GM19397 (cell line): ENCODE data around the gene NEIL1.
"Not testable (repeated sequence)": the region's sequence is repeated elsewhere in the genome, so short reads cannot be mapped to it uniquely, and the experiment has no call there.

Experiments used
- ATAC-seq: cut with Tn5 transposase; IDR thresholded peaks from one replicate; pipeline ENCODE4 v1.9.1; 2021; ENCODE audit warnings: mild to moderate bottlenecking, moderate library complexity; ENCODE audit not compliant: unreplicated experiment

NEIL1 gene, protein sequence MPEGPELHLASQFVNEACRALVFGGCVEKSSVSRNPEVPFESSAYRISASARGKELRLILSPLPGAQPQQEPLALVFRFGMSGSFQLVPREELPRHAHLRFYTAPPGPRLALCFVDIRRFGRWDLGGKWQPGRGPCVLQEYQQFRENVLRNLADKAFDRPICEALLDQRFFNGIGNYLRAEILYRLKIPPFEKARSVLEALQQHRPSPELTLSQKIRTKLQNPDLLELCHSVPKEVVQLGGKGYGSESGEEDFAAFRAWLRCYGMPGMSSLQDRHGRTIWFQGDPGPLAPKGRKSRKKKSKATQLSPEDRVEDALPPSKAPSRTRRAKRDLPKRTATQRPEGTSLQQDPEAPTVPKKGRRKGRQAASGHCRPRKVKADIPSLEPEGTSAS

DNA sequence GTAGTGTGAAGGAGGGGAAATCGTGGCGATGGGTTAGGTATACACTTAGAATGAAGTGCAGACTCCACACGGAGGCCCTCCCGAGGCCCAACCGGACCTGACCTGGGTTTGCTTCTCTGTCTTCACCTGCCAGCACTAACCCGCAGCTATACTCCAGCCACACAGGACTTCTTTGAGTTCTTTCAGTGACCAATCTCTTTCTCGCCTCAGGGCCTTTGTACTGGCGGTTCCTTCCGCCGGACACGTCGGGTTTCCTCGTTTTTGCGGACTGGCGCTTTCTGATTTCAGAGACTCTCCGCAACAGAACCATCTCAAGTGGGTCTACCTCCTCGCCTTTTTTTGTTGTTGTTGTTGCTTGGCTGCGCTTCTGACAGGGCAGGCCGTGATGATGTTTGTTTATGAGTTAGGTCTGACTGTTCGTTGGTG, at the start of gene NEIL1:
Gene NEIL1, plus strand, starts transcription at position 244 of the 426 bp plus-strand sequence. CDS start 1,867 bp downstream, outside the sequence.
- ATAC-seq, result no peak

DNA sequence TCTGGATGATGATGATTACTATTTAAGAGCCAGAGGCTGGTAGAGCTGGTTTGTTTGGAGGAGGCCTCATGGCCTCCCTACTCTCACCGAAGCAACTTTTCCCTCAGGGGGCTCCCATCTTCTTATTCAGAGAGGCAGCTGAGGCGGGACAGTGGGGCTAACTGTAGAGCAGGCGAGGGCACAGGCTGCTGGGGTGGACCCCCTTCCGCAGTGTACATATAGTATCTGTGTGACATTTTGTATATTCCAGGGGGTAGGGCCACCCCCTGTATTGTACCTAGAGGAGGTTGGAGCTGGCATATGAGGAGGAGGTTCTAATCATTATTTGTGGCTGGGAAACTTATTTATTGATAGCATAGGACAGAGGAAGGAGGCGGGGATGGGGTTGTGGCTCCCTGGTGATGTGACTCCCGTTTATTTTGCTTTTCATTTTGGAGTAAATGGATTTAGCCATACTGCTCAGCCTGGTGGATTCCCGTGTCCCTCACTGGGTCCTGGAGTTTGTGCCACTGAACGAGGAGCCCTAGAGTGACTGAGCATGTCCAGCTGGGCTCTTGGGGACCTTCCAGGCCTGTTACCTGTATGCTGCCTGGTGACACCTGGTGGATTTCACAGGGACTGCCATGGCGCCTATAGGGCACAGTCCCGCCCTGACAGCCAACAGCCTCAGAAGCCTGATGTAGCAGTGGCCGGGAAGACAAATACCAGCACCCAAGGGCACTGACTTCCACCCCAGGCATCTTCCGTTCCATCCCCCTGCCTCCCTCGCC, 48.1 kb upstream of the NEIL1 start:
- ATAC-seq, result not testable (repeated sequence)

DNA sequence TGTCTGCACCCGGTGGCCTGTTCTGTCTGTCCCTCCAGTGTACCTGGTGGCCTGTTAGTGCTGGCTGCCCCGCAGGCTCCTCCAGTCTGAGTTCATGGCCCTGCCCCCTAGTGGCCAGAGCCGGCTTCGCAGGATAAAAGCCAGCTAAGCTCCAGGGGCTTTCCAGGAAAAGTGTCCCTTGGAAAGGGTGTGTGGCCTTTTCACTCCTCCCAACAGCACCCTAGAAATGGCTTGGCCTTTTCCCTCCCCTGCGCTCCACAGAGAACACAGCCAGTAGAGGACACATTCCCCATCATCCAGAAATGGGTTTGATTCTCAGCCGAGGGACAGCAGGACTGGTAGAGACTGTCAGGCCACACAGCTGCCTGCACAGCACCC, 47.5 kb upstream of the NEIL1 start:
- not testable (repeated sequence) for ATAC-seq

DNA sequence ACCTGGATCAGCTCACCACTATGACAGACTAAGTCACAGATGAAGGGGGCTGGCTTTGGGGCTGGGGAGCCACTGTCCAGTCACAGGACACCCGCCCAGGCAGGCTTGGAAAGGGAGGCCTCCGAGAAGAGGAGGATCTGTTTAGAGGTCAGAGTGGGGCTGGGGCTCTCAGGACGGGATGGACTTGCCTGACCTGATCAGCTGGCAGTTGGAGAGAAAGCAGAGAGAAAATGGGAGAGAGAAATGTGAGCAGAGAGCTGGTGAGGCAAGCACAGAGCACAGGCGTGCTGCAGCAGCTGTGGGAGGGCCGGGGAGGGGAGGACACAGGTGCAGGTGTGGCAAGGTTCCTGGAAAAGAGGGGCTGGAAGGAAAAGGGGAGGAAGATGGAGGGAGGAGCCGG, 46.8 kb upstream of the NEIL1 start:
- not testable (repeated sequence) for ATAC-seq

DNA sequence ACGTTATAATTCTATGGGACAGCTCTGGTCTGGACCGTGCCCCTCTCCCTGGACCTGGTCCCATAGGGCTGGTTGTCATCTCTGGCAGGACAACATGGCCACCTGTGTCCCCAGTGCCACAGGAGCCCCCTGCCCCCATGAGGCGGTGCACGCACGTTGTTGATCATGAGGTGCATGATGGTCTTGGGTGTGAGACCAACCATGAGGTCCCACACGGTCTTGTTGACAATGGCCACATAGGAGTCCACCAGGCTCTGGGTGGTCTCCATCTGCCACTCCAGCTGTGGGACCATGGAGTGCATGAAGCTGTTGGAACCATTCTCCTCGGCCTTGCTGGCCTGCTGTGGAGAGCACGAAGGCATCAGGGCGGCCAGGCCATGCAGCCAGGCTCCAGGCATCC, 44.5 kb upstream of the NEIL1 start:
- ATAC-seq, result no peak

DNA sequence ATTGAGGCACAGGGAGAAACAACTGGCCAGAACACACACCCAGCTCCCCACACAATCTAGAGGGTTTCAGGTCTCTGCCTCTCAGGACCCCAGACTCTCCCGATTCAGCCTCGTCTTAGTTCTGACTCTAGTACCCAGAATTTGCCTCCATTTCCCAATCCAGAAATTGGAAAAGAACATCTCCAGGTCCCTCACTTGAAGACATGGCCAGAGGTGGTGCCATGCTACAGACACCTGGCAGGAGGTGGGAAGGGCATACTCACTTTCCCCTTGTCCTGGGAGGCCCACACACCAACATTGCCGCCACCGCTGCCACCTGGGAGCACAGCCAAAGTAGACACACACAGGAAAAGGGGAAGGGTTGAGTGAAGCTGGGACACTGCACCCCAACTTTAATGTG, 44.1 kb upstream of the NEIL1 start:
- ATAC-seq, result not testable (repeated sequence)

DNA sequence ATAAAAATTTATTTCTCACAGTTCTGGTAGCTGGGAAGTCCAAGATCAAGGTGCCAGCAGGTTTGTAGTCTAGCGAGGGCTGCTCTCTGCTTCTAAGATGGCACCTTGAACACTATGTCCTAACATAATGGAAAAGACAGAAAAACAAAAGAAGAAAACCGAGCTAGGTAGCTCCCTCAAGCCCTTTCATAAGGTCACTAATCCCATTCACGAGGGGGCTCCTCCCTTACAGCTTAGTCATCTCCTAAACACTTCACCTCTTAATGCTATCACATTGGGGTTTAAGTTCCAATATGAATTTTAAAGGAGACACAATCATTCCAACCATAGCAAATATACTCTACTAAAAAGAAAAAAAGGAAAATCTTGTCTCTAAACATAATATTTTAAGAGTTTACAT, 40.7 kb upstream of the NEIL1 start:
- ATAC-seq, result no peak

DNA sequence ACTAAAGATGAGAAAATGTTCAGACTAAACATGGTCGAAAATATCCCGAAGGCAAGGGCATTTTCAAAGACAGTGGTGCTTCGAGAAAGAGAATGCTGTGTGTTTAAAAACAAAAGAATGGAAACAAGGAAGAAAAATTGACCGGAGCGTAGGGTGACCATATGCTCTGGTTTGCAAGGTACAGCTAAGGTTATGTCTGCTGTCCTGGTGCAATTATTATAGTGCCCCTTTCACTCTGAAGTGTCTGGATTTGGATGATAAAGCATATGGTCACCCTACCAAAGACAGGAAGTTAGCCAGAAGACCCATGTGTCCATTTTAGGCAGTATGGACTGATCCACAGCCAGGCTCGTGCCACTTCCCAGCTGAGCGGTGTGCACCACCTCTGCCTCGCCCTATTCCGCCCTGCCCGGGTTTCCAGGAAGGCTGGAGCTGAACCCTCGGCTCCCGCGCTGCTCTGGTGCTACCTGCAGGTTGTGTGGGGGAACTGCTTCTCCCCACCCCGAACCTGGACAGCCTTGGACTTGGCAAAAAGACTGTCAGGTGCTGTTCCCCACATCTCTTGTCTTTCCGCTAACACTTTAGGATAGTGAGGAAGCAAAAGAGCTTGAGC, 39.0 kb upstream of the NEIL1 start:
- no peak for ATAC-seq

DNA sequence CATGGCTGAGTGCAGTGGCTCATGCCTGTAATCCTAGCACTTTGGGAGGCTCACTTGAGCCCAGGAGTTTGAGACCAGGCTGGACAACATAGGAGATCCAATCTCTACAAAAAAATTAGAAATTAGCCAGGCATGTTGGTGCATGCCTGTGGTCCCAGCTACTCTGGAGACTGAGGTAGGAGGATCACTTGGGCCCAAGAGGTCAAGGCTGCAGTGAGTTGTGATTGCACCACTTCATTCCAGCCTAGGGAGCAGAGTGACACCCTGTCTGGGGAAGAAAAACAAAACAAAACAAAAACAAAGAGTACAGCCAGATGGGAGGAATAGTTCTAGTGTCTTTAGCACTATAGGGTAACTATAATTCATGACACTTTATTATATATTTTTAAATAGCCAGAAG, 37.1 kb upstream of the NEIL1 start:
- ATAC-seq, result no peak

DNA sequence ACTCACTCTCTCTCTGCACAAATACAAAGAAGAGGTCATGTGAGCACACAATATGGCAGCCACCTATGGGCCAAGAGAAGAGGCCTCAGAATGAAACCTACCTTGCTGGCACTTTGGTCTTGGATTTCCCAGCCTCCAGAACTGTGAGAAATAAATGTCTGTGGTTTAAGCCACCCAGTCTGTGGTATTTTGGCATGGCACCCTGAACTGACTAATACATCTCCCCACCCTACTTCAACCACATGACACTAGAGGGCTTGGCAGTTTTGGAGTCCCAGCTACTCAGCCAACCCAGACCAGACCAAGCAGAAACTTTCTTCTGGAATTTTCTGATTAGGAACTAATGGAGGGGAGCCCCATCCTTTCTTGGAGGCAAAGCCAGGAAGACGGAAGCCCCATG, 34.3 kb upstream of the NEIL1 start:
- not testable (repeated sequence) for ATAC-seq

DNA sequence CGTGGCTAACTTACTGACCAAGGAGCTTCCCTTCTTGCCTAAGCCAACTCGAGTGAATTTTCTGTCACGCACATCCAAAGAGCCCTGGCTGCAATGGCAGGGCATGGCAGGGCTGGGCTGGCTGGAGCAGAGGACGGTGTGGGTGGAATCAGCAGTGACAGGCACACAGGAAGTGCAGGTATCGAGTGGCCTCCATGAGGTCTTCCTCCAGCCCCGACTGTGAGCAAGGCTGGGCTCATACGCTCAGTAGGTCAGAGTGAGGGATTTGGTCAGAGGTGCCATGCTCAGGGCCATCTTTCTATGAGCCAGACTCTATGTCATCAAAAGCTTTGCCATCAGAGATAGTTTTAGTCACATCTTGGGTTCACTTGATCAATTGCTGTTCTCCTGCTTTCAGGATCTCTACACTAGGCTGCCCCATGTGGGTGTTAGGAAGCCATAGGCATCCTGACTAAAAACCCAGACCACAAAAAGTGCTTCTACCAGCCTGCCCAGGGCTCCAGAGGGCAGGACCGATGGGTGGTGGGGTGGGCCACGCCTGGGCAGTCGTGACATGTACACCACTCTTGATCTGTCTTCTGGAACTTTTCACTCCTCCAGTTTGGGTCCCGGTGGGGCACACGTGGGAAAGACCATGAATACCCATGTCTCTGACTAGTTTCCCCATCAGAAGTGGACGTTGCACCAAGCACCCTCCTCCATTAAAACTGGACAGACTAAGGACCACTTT, 33.6 kb upstream of the NEIL1 start:
- ATAC-seq, result no peak

DNA sequence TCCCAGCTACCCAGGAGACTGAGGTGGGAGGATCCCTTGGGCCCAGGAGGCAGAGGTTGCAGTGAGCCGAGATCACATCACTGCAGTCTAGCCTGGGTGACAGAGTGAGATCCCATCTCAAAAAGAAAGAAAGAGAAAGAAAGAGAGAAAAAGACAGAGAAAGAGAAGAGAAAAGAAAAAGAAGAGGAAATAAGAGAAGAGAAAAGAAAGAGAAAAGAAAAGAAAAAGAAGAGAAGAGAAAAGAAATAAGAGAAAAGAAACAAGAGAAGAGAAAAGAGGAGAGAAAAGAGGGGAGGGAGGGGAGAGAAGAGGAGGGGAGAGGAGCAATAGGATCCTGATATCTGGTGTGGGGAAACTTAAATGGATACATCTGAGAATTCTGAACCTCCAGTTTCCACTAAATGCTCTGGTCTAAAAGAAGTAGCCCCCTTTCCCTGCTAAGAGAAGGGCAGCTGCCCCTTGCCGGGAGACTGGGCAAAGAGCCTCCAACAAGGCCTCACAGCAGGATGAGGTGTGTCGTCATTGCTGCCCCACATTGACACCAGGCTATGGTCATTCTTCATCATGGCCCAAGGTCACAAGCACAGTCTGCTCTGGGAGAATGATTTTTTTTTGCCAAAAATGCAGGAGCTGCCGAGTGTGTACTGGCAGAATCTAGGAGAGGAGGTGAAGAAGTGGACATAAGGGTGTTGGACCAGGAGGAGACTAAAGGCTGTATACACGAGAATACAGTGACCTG, 32.1 kb upstream of the NEIL1 start:
- ATAC-seq, result no peak

DNA sequence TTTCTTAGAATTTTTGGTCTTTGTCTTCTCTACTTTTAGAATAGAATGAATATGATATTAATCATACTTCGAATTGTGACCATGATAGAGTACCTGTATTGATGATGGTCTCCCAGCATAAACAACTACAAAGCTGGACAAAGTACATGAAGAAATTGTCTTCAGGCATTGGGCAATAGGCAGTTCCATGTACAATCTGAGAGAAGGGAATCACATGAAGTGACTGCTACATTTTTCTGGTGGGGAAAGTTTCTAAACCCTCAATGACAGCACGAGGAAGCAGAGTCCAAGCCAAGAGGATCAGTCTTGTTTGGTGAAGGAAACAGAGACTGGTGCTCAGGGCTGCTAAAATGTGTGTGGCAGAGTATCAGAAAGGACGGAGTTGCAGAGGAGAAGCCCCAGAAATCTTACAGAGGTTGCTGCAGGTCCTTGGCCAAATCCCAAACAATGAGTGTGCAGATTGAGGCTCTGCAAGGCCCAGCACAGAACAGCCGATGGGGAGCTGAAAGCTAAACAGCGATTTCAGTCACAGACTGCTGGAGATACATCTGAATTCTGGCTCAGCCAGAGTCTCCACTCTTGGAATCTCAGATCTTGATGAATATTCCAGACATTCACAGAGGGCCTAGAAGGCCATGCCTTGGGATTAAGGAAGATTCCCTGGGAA, 27.5 kb upstream of the NEIL1 start:
- not testable (repeated sequence) for ATAC-seq

DNA sequence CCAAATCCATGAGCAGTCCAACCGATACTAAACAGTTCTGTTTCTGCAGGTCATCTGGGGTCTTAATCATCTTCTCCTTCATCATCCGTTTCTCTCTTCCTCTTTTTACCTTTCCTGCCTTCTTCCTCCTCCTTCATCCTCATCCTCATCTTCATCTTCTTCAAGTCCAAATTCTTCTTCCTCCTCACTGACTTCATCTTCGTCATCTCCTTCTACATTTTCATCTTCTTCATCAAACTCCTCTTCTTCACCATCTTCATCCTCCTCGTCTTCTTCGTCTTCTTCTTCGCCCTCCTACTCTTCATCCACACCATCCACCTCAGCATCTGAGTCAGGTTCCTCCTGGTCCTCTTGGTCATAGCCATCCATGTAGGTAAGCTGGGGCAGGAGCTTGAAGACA, 25.1 kb upstream of the NEIL1 start:
- ATAC-seq, result no peak

DNA sequence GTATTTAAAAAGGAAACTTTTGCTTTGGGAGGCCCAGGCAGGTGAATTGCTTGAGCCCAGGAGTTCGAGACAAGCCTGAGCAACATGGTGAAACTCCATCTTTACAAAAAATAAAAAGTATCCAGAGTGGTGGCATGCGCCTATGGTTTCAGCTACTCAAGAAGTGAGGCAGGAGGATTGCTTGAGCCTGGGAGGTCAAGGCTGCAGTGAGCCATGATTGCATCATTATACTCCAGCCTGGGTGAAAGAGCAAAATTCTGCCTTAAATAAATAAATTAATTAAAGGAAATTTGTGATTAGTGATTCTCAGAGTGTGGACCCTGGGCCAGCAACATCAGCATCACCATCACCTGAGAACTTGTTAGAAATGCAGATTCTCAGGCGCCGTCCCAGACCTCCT, 20.9 kb upstream of the NEIL1 start:
- ATAC-seq, result no peak

DNA sequence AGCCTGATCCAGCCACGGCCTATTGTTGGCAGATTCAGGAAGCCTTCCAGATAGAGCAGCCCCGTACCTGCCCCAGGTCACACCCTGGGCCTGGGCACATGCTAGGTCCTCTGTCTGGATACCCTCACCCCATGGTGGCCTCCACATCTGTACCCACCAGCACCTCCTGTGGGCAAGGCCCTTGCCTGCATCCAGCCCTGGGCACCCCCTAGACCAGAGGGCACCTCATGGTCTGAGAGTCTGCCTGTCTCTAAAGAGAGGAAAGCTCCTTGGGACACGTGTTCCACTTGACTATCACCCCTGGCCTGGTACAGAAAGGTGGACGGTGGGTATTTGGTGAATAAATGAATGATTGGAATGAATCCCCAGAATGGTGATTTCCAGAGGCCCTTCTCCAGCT, 19.8 kb upstream of the NEIL1 start:
- no peak for ATAC-seq

DNA sequence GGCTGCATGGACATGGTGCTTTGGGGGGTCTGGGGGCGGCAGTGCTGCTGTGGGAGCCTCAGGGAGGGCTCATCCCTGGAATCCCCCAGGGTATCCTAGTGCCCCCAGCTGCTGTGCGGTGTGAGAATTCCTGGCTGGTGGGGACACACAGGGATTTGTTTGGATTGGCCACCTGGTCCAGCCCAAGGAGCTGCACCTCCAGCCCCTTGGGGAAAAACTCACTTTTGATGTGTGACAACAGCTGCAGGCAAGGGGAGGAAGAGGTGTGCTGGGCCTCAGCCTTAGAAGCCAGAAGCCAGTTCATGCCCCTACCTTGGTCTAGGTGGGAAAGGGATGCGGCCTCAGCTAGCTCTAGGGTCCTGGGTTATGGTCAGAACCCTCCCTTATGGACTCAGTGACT, 19.3 kb upstream of the NEIL1 start:
- no peak for ATAC-seq

DNA sequence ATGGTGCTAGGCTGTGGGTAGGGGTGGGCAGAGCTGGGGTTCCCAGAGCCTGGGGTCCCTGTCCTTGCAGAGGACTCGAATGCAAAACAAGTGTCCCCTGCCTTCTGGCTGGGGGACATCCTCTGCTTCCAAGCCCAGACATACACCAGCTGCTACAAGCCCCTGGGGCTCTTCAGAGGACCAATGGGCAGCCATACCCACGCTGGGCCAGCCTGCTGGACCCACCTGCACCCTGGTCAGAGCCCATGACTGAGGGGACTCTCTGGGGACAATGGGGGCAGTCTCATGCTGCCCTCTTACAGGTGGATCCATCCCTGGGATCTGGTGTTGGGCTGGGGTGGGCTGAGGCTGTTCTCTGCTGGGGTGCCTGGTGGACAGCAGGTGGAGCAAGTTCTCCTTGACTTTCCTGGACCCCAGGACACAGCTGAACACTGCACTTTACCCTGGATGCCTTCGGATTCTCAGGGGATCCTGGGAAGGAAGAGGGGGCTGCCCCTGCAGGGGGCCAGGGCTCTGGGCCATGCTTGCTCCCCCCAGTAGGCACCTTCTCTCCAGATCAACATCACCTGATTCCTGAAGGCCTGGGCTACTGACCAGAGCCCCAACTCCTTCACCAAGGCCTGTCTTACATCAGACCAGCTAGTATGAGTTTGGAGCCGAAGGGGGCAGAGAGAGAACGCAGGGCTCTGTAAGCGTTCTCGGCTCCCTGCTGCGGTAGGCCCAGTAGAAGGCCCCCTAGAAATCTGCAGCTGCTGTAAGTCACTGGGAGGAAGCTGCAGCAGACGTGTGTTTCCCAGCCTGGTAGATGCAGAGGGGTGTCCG, 18.1 kb upstream of the NEIL1 start:
- no peak for ATAC-seq

DNA sequence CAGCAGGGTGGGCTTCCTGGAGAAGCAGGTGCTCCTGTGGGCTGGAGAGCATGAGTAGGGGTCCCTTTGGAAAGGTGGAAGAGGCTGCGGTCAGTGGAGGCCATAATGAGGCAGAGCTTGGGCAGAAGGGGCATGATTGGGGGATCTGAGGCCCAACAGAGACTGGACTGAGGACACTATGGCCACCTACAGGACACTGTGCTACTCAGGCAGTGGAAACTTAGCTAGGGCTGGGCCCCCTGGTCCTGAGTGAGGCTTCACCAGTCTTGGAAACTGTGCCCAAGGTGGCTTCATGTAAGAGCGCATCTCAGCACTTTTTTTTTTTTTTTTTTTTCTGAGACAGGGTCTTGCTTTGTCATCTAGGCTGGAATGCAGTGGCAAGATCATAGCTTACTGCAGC, 17.3 kb upstream of the NEIL1 start:
- ATAC-seq, result no peak
